Measurements from ENCODE around the gene ZNF722.
"Not testable (repeated sequence)": the region's sequence is repeated elsewhere in the genome, so short reads cannot be mapped to it uniquely, and the experiment has no call there.

The ZNF722 gene

GRCh38 chr7:63998549-63998948 lies at the start of gene ZNF722:
Gene ZNF722, plus strand, starts transcription at chr7:63998849. Its CDS starts 113 bp downstream, at chr7:63998962.
- no peak for DNase-seq (ENCODE audit: low spot score)

- no peak for DNase-seq (ENCODE audit: low spot score)
These were observed 45.5 kb upstream of the ZNF722 start for GRCh38 chr7:63953181-63953580.

- no peak for DNase-seq (ENCODE audit: low spot score)
These were observed 30.0 kb upstream of the ZNF722 start for GRCh38 chr7:63968629-63969028.

GRCh38 chr7:64015496-64015895 lies 16.8 kb downstream of the ZNF722 start:
- DNase-seq (ENCODE audit: low spot score), result not testable (repeated sequence)

GRCh38 chr7:64035388-64035787 lies 36.7 kb downstream of the ZNF722 start:
- no peak for DNase-seq (ENCODE audit: low spot score)

- no peak for DNase-seq (ENCODE audit: low spot score)
These were observed 38.4 kb downstream of the ZNF722 start for GRCh38 chr7:64037095-64037494.

GRCh38 chr7:64045301-64046040 lies 46.8 kb downstream of the ZNF722 start, which contains the start of gene ZNF727:
Gene ZNF727, plus strand, starts transcription at chr7:64045434. Its CDS starts 188 bp downstream, at chr7:64045622.
- peak; percentile 91 for DNase-seq (ENCODE audit: low spot score)

- DNase-seq (ENCODE audit: low spot score), result no peak
These were observed 47.4 kb downstream of the ZNF722 start for GRCh38 chr7:64046041-64046389.

Data from cerebellar cortex (tissue), 1 donor.